ENCODE results near the gene AVPR2. TPM values are rescaled to one million over a fixed set of nuclear protein-coding genes. Genes with fewer than 3 reads are reported as not detected.
A peak's percentile ranks its signal among the peaks of the same experiment; 100 is the strongest.

AVPR2 gene
- polyA plus RNA-seq, 2 of the 4 experiments (the other 2 are of a cell fraction): not detected

DNA sequence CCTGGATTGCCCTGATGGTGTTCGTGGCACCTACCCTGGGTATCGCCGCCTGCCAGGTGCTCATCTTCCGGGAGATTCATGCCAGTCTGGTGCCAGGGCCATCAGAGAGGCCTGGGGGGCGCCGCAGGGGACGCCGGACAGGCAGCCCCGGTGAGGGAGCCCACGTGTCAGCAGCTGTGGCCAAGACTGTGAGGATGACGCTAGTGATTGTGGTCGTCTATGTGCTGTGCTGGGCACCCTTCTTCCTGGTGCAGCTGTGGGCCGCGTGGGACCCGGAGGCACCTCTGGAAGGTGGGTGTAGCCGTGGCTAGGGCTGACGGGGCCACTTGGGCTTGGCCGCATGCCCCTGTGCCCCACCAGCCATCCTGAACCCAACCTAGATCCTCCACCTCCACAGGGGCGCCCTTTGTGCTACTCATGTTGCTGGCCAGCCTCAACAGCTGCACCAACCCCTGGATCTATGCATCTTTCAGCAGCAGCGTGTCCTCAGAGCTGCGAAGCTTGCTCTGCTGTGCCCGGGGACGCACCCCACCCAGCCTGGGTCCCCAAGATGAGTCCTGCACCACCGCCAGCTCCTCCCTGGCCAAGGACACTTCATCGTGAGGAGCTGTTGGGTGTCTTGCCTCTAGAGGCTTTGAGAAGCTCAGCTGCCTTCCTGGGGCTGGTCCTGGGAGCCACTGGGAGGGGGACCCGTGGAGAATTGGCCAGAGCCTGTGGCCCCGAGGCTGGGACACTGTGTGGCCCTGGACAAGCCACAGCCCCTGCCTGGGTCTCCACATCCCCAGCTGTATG, 1.8 kb downstream of the AVPR2 start:
- no peaks in the 10 kb centered on the region for H3K9me3 ChIP-seq
- H3K4me3 ChIP-seq: no peak overlapping the region
- no peak overlapping the region for H3K4me2 ChIP-seq
- DNase-seq (ENCODE audit: low read depth in 1 of 2, low spot score in 1 of 2) (no peak), ATAC-seq (no peak), FAIRE-seq (no peak)
- CTCF ChIA-PET: interaction anchor here (0.6 to 8.6 kb wide), 5 partner anchors 12 to 42 kb away, joined by 3 to 56 read pairs (median 3); no protein-coding TSS in a partner anchor
- TF ChIP-seq SREBF2 (IDR thresholded peaks at IDR 0.05) (no peak), ZNF302 (CRISPR knock-in tag; IDR thresholded peaks at IDR 0.05) (no peak), ZFP36 (IDR thresholded peaks at IDR 0.05; ENCODE audit: borderline replicate concordance, partially characterized antibody) (no peak), POLR2A (IDR thresholded peaks at IDR 0.05; ENCODE audit: low read length) (no peak), RFX5 (IDR thresholded peaks at IDR 0.05) (no peak), CBX8 (IDR thresholded peaks at IDR 0.05) (no peak), HOXB5 (CRISPR knock-in tag; IDR thresholded peaks at IDR 0.05) (no peak), CHD2 (IDR thresholded peaks at IDR 0.05; ENCODE audit: low read length, partially characterized antibody) (no peak), EHMT2 (IDR thresholded peaks at IDR 0.05; ENCODE audit: low read depth) (no peak), PHF8 (IDR thresholded peaks at IDR 0.05; ENCODE audit: borderline replicate concordance, low read depth) (no peak), HDAC2 (IDR thresholded peaks at IDR 0.05) (no peak), JUNB (IDR thresholded peaks at IDR 0.05) (no peak)
- TF ChIP-seq, protein P1, sequence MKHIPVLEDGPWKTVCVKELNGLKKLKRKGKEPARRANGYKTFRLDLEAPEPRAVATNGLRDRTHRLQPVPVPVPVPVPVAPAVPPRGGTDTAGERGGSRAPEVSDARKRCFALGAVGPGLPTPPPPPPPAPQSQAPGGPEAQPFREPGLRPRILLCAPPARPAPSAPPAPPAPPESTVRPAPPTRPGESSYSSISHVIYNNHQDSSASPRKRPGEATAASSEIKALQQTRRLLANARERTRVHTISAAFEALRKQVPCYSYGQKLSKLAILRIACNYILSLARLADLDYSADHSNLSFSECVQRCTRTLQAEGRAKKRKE (CRISPR knock-in tag; IDR thresholded peaks at IDR 0.05; ENCODE audit: low read depth): no peak
- TF ChIP-seq, protein P2, sequence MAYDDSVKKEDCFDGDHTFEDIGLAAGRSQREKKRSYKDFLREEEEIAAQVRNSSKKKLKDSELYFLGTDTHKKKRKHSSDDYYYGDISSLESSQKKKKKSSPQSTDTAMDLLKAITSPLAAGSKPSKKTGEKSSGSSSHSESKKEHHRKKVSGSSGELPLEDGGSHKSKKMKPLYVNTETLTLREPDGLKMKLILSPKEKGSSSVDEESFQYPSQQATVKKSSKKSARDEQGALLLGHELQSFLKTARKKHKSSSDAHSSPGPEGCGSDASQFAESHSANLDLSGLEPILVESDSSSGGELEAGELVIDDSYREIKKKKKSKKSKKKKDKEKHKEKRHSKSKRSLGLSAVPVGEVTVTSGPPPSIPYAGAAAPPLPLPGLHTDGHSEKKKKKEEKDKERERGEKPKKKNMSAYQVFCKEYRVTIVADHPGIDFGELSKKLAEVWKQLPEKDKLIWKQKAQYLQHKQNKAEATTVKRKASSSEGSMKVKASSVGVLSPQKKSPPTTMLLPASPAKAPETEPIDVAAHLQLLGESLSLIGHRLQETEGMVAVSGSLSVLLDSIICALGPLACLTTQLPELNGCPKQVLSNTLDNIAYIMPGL (CRISPR knock-in tag; IDR thresholded peaks at IDR 0.05; ENCODE audit: borderline replicate concordance): no peak
- TF ChIP-seq, protein P3, sequence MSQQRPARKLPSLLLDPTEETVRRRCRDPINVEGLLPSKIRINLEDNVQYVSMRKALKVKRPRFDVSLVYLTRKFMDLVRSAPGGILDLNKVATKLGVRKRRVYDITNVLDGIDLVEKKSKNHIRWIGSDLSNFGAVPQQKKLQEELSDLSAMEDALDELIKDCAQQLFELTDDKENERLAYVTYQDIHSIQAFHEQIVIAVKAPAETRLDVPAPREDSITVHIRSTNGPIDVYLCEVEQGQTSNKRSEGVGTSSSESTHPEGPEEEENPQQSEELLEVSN (IDR thresholded peaks at IDR 0.05; ENCODE audit: borderline replicate concordance, low read depth): no peak
- no peak overlapping the region for H3K27ac ChIP-seq
- POLR2A ChIA-PET: interaction anchor here (1.2 kb wide), 1 partner anchor 21 kb away, joined by 4 read pairs; no protein-coding TSS in a partner anchor
- WGBS (ENCODE audit: missing lambda C conversion rate): 56% methylated on average over 3 of the region's 27 CpGs
- peaks cover 16% of the 10 kb centered on the region; the same call in 2 of the 3 replicates for H3K4me1 ChIP-seq

DNA sequence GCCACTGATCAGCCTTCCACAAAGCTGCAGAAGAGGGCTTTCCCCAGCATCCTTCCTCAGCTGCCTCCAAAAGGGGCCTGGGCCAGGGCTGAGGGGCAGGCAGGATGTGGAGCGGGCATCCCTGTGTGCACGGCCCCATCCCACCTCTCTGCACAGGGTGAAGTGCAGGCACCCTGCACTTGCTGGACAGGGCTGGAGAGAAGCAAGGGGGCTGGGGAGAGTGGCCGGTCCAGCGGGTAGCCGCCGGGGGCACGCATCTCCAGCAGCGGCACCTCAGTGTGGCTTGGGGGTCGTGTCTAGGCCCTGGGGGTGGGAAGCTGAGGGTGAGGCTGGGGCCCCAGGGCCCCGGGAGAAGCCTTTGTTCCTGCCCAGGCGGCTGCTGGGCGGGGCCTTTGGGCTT, 3.0 kb downstream of the AVPR2 start:
- 13% methylated on average over 3 of the region's 12 CpGs for WGBS (ENCODE audit: missing lambda C conversion rate)
- H3K27ac ChIP-seq: no peak overlapping the region
- H3K4me1 ChIP-seq: peaks cover 5% of the 10 kb centered on the region; the same call in 2 of the 3 replicates
- ChIA-PET POLR2A (interaction anchor here (0.8 kb wide), 1 partner anchor 21 kb away, joined by 3 read pairs; no protein-coding TSS in a partner anchor), CTCF (interaction anchor here (1.1 to 8.6 kb wide), 4 partner anchors 9 to 39 kb away, joined by 3 to 56 read pairs (median 4); no protein-coding TSS in a partner anchor)
- TF ChIP-seq NFE2L2 (conservative IDR thresholded peaks at IDR 0.05; ENCODE audit: low read length): no peak
- TF ChIP-seq HOXB5 (CRISPR knock-in tag; IDR thresholded peaks at IDR 0.05): no peak
- no peak for TF ChIP-seq FOXS1 (CRISPR knock-in tag; IDR thresholded peaks at IDR 0.05)
- TF ChIP-seq CHD2 (IDR thresholded peaks at IDR 0.05; ENCODE audit: low read length, partially characterized antibody): no peak
- no peak for TF ChIP-seq RAD21 (conservative IDR thresholded peaks at IDR 0.05 in 1 of 2, IDR thresholded peaks at IDR 0.05 in 1 of 2)
- no peak for TF ChIP-seq BHLHE40 (IDR thresholded peaks at IDR 0.05; ENCODE audit: low read depth, low read length)
- H3K4me3 ChIP-seq: no peak overlapping the region
- 0 out of 6 replicates have a peak, but pooled peaks of 1 of the 2 experiments have one; percentile 4 for ATAC-seq
- no peaks in the 10 kb centered on the region for H3K9me3 ChIP-seq
- no peak for DNase-seq (ENCODE audit: low read depth in 1 of 2, low spot score in 1 of 2)
- no peak for FAIRE-seq
- H3K4me2 ChIP-seq: no peak overlapping the region
